Loucy (cell line): ENCODE data around the gene CDR2L.

Experiments
- CTCF ChIP-seq: fragments of 200-600 bp; sonication (generic); conservative IDR thresholded peaks from 2 replicates; pipeline ENCODE4 v1.5.1; 2014; ENCODE audit warnings: mild to moderate bottlenecking, antibody characterized with exemption, low read length
- EZH2phosphoT487 ChIP-seq: fragments of 200-600 bp; IDR thresholded peaks from 2 replicates; pipeline ENCODE4 v1.6.1; 2018; ENCODE audit warnings: antibody characterized with exemption, mild to moderate bottlenecking, moderate library complexity, borderline replicate concordance

GRCh38 chr17:74990581-74991105 lies 3.2 kb downstream of the CDR2L start:
- no peak for TF ChIP-seq CTCF
- TF ChIP-seq EZH2phosphoT487, result no peak
